NCI-H1436 treated with DMSO at 0.1 percent for 48 hours (cell line): ENCODE data around the gene ACSM6.

Experiments
- DNase-seq: peaks from one replicate; lab custom pipeline; 2025; lab: John Stamatoyannopoulos, UW

The ACSM6 gene

DNA sequence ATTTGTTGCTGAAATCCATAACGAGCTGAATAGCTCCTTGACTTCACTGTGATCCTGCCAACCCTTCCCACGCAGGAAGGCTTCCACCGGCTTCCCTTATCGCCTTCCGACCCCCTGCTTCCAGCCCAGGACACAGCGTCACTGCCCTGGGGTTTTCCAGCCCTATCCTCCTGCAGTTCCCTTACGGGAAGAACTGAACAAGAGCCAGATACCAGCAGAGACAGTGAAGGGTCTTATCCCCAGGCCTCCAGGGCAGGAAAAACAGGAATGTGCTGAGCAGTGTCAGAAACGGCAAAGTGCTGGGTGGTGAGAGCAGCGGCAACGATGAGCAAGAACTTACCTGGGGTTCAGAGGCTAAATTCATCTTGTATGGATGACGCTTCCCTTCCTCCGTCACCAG is 74.4 kb downstream of the ACSM6 start:
- DNase-seq = no peak

DNA sequence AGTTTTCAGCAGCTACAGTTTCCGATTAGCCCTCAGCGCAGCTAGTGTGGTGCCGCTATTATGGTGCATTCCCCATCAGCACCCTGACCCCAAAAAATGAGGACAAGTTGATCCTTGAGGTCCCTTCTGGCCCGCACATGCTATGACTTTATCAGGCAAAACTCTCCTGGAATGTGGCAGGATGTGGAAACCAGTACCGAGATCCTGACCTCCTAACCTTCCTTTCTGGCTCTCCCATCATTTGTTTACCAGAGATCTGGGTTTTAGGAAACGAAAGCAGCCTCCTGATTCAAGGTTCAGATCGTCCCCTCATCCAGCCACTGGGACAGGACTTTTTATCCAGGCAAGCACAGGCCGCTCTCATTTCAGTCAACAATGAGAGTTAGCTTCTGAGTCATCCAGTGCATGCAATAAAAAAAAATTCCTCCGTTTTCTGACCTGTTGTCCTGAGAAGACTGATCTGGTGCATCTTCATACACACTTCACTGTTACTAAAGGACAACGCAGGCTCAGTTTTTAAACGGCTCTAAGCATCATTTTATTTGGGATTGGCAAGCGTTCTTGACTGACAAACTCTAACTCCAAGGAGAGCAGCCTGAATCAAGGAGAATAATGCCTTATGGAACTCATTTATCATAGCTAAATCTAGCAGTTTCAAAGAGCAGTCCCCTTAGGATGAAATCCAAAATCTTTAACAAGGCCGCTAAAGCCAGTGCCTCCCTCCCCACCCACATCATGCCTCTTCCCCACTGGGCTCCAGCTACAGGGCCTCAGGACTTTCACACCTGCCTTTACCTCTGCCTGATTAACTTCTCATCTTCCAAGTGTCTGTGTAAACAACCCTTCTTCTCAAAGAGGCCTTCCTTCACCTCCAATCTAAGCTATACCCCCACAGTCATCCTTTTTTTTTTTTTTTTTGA is 79.6 kb downstream of the ACSM6 start:
- no peak for DNase-seq

DNA sequence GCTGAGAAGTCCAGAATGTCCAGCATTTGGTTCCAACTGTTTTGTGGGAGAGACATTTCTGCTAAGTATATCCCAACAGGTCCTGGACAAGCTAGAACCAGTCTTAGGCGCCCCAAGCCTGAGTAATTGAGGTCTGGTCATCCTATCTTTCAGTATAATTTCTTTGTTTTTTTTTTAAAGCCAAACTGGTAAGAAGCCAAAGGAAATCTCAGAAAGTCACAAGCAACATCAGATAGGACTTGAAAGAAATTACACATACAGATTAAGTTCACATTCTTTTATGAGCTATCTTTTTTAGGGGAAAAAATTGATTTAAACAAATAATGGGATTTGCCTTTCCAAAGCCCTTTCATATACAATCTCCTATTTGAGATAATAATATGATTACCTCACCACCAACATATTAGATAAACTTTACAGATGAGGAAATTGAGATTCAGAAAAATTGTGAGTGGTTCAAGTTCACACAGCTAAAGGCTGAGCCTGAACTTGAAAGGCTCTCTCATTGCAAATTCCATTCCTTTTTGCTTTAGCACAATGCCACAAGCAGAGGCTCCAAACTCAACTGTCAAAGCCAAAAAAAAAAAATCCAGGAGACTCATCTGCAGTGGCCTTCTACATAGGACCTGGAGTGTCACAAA is 81.8 kb downstream of the ACSM6 start:
- no peak for DNase-seq

DNA sequence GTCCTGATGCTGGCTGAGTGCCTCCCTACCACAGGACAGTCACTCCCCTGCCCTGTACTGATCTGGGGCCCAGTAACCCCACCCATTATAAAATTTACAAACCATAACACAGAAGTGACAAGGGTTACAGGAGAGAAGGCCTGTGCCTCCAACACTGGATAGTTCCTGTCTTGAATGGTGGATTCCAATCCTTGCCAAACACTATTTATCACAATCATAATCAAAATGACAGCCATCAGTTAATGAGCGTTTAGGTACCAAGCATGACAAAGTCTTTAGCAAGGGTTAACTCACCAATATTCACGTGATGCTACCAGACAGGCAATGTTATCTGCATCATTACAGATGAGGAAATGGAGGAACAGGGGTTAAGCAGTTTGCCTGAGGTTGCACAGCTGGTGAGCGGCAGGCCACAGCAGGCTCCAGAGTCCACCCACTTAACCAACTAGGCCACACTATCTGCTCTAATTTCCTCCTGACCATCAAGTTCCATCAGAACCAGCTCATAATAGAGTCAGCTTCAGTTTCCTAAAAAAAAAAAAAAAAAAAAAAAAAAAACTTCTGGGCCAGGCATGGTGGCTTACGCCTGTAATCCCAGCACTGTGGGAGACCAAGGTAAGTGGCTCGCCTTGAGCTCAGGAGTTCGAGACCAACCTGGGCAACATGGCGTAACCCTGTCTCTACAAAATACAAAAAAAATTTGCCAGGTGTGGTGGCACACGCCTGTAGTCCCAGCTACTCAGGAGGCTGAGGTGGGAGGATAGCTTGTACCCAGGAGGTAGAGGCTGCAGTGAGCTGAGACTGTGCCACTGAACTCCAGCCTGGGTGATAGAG is 82.5 kb downstream of the ACSM6 start:
- no peak for DNase-seq

DNA sequence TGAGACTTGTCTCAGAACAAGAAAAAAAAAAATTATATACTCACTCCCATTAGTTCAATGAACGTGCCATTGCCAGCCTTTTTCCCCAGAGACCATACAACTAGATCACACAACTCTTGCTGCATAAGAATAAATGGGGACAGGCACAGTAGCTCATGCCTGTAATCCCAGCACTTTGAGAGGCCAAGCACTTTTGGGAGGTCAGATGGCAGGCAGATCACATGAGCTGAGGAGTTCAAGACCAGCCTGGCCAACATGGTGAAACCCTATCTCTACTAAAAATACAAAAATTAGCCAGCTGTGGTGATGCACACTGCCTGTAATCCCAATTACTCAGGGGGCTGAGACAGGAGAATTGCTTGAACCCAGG is 83.1 kb downstream of the ACSM6 start:
- DNase-seq = no peak

DNA sequence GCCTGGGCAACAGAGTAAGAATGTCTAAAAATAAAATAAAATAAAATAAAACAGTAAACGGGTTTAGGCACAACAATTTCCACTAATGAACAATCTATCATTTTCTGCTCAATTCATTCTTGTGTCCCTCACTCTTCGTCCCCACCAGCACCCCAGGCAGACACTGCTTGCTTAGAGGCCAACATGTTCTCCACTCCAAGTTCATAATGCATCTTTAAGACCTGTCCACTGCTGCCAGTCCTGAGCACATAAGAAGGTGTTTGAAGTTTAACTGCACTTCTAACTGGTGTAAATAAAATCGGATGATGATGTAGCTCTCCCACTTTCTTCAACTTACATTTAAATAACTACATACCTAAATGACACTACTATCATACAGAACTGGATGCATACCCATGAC is 83.6 kb downstream of the ACSM6 start:
- no peak for DNase-seq
